ENCODE results near the gene MYL5. TPM values are rescaled to one million over a fixed set of nuclear protein-coding genes. Genes with fewer than 3 reads are reported as not detected.

The MYL5 gene
- total RNA-seq, 1 donor, result 9.1 TPM

- peak overlapping the region; percentile 64 for H3K4me3 ChIP-seq (ENCODE audit: low read depth, low read length)
- TF ChIP-seq CTCF (IDR thresholded peaks at IDR 0.05; ENCODE audit: insufficient read depth, low read depth, low read length), result no peak
- no peak for DNase-seq (ENCODE audit: low read depth)
These were observed 6.2 kb downstream of the MYL5 start for GRCh38 chr4:680551-680927.

GRCh38 chr4:680928-681645, 6.7 kb downstream of the MYL5 start:
- peak; percentile 61 for DNase-seq (ENCODE audit: low read depth)
- no peak for TF ChIP-seq CTCF (IDR thresholded peaks at IDR 0.05; ENCODE audit: insufficient read depth, low read depth, low read length)
- peak overlapping the region; percentile 64 for H3K4me3 ChIP-seq (ENCODE audit: low read depth, low read length)

GRCh38 chr4:681736-682451, 7.6 kb downstream of the MYL5 start:
- DNase-seq (ENCODE audit: low read depth), result no peak
- no peak for TF ChIP-seq CTCF (IDR thresholded peaks at IDR 0.05; ENCODE audit: insufficient read depth, low read depth, low read length)

DNA sequence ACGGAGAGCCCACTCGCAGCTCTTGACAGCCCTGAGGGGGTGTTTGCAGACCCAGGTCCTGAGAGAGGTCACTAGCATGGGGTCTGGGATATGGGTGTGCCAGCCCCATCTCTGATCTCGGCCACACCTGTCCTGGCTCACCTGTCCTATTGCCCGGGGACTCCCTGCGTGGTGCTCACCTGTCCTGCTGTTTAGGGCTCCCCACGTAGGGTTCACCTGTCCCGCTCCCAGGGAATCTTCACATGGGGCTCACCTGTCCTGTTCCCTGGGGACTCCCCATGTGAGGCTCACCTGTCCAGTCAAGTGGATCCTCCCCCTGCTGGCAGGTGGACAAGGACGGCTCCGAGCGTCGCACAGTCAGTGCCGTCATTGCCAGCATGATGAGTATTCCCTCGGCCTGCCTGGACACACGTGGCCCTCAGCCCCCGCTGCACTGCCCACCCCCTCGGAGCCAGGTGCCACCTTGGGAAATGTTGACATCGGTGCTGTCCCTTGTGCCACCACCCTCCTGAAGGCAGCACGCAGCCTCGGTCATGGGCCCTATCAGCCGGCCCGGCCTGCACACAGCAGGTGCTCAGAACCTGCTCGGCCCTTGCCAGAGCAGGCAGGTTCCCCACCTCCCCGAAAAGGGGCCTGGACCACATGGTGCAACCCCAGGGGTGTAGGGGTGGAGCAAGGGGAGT, 8.3 kb downstream of the MYL5 start:
- no peak for TF ChIP-seq CTCF (IDR thresholded peaks at IDR 0.05; ENCODE audit: insufficient read depth, low read depth, low read length)
- no peak for DNase-seq (ENCODE audit: low read depth)
- H3K4me3 ChIP-seq (ENCODE audit: low read depth, low read length), result no peak overlapping the region

More at GRCh38 chr4:681736-682451, 7.6 kb downstream of the MYL5 start:
- H3K4me3 ChIP-seq (ENCODE audit: low read depth, low read length), result no peak overlapping the region

DNA sequence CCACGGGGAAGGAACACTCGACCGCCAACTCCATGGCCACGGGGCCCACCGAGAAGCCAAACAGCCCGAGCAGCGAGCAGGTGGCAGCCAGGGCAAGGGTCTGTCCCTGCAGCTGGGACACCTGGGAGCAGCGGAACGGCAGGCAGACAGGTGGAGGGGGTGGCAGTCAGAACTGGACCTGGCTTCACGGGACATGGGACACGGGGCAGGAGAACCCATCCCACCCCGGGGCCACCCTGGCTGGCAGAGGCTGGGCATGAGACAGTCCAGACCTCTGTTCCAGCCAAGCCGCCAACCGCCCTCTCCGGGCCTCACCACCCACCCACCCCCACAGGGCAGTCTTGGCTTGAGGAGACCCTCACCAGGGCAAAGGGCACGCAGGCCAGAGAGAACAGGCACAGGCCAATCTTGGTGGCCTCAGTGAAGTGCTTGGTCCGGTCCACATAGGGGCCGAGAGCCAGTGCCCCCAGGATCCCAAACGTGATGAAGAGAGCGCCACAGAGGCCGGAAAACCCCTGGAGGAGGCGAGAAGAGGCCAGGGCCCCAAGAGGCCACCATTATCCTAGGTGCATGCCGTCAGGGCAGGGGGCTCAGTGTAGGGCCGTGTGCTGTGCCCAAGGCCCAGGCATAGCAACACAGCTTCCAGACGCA, 9.0 kb downstream of the MYL5 start:
- no peak overlapping the region for H3K4me3 ChIP-seq (ENCODE audit: low read depth, low read length)
- no peak for TF ChIP-seq CTCF (IDR thresholded peaks at IDR 0.05; ENCODE audit: insufficient read depth, low read depth, low read length)
- no peak for DNase-seq (ENCODE audit: low read depth)

- peak; percentile 78 for TF ChIP-seq CTCF (IDR thresholded peaks at IDR 0.05; ENCODE audit: insufficient read depth, low read depth, low read length)
- DNase-seq (ENCODE audit: low read depth), result peak; percentile 78
- H3K4me3 ChIP-seq (ENCODE audit: low read depth, low read length), result no peak overlapping the region
These were observed 9.8 kb downstream of the MYL5 start for GRCh38 chr4:683982-684622.

Measured in fibroblast of villous mesenchyme (primary cell).